HEK293T (cell line): Measurements from ENCODE around the gene TCP11L2.

Experiments
- BHLHE40 ChIP-seq: fragments of 450-650 bp; IDR thresholded peaks from 2 replicates; pipeline ENCODE4 v1.6.1; 2016; ENCODE audit warnings: mild to moderate bottlenecking, moderate library complexity, borderline replicate concordance
- ELF4 ChIP-seq: fragments of 450-650 bp; IDR thresholded peaks from 2 replicates; pipeline ENCODE4 v1.6.1; 2017; ENCODE audit warnings: antibody characterized with exemption
- FOXA1 ChIP-seq: fragments of 450-650 bp; IDR thresholded peaks from 2 replicates; pipeline ENCODE4 v1.6.1; 2016; ENCODE audit warnings: mild to moderate bottlenecking
- FOXK2 ChIP-seq: fragments of 450-650 bp; IDR thresholded peaks from 2 replicates; pipeline ENCODE4 v1.6.1; 2016; ENCODE audit warnings: mild to moderate bottlenecking
- FOXM1 ChIP-seq: fragments of 450-650 bp; IDR thresholded peaks from 2 replicates; pipeline ENCODE4 v1.6.1; 2017; ENCODE audit warnings: mild to moderate bottlenecking, borderline replicate concordance
- HDGF ChIP-seq: fragments of 450-650 bp; IDR thresholded peaks from 2 replicates; pipeline ENCODE4 v1.6.1; 2017; ENCODE audit warnings: antibody characterized with exemption, borderline replicate concordance
- L3MBTL2 ChIP-seq: fragments of 450-650 bp; conservative IDR thresholded peaks from 2 replicates; pipeline ENCODE4 v1.6.1; 2016; ENCODE audit warnings: mild to moderate bottlenecking
- SP1 ChIP-seq: fragments of 450-650 bp; IDR thresholded peaks from 2 replicates; pipeline ENCODE4 v1.6.1; 2017
- SUZ12 ChIP-seq: fragments of 450-650 bp; IDR thresholded peaks from 2 replicates; pipeline ENCODE4 v1.6.1; 2016; ENCODE audit warnings: mild to moderate bottlenecking
- TF ChIP-seq, protein P1 (sequence below): fragments of 450-650 bp; IDR thresholded peaks from 2 replicates; pipeline ENCODE4 v1.6.1; 2016

GRCh38 chr12:106358396-106359241, 56.1 kb downstream of the TCP11L2 start:
- TF ChIP-seq FOXK2: no peak
- no peak for TF ChIP-seq HDGF
- no peak for TF ChIP-seq SUZ12
- TF ChIP-seq L3MBTL2: no peak
- TF ChIP-seq SP1: no peak
- TF ChIP-seq FOXA1: no peak
- TF ChIP-seq BHLHE40: no peak
- TF ChIP-seq ELF4: no peak
- TF ChIP-seq, protein P1, sequence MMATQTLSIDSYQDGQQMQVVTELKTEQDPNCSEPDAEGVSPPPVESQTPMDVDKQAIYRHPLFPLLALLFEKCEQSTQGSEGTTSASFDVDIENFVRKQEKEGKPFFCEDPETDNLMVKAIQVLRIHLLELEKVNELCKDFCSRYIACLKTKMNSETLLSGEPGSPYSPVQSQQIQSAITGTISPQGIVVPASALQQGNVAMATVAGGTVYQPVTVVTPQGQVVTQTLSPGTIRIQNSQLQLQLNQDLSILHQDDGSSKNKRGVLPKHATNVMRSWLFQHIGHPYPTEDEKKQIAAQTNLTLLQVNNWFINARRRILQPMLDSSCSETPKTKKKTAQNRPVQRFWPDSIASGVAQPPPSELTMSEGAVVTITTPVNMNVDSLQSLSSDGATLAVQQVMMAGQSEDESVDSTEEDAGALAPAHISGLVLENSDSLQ: no peak
- TF ChIP-seq FOXM1: no peak
